Thoracic aorta (tissue), 2 donors: ENCODE data around the gene PXK. TPM values are rescaled to one million over a fixed set of nuclear protein-coding genes. Genes with fewer than 3 reads are reported as not detected.

Experiments used
- ATAC-seq: fragments of 150-250 bp; one replicate; pipeline ENCODE4 v1.8.0; 2017; ENCODE audit warnings: low read depth; ENCODE audit not compliant: insufficient number of reproducible peaks, low FRiP score
- DNase-seq: peaks from one replicate; pipeline ENCODE4 v3.0.0-alpha.2; 2020; ENCODE audit warnings: low spot score
- H3K27ac ChIP-seq, 2 donors: fragments of 200-600 bp; sonication (generic); 1 replicate in 1 of 2; 2 replicates in 1 of 2; pipeline ENCODE4 v1.5.1; 2016; ENCODE audit warnings: mild to moderate bottlenecking in 2 of 2, moderate library complexity in 2 of 2
- H3K27me3 ChIP-seq: fragments of 200-600 bp; sonication (generic); replicated peaks from 2 replicates; pipeline ENCODE4 v1.6.0; 2016; ENCODE audit warnings: mild to moderate bottlenecking; ENCODE audit not compliant: insufficient read depth
- H3K36me3 ChIP-seq: fragments of 200-600 bp; sonication (generic); one replicate; pipeline ENCODE4 v1.5.1; 2016
- H3K4me1 ChIP-seq, 2 donors: fragments of 200-600 bp; sonication (generic); 1 replicate in 1 of 2; 2 replicates in 1 of 2; pipeline versions ENCODE4 v1.5.1 to v1.6.0; 2016; ENCODE audit warnings: low read depth in 2 of 2, mild to moderate bottlenecking in 1 of 2; ENCODE audit not compliant: control insufficient read depth in 1 of 2
- H3K4me3 ChIP-seq: fragments of 200-600 bp; sonication (generic); 2 replicates; pipeline ENCODE4 v1.5.1; 2016; ENCODE audit warnings: mild to moderate bottlenecking
- H3K9me3 ChIP-seq: fragments of 200-600 bp; sonication (generic); 2 replicates; pipeline ENCODE4 v1.5.1; 2016
- total RNA-seq, 2 donors: library from RNA; depleted of rRNA; stranded (reverse); fragments of >200 nt; gene quantifications; one replicate each; pipeline versions ENCODE4 v1.1.0 to v1.2.3, GENCODE V29; 2016
- TF ChIP-seq, protein P1 (sequence below): fragments of 200-600 bp; sonication (generic); IDR thresholded peaks from one replicate; pipeline ENCODE4 v1.5.1; 2019; ENCODE audit warnings: antibody characterized with exemption

The PXK gene
- total RNA-seq, 2 donors from 2014 or later: 22.1 to 34.2 TPM

DNA sequence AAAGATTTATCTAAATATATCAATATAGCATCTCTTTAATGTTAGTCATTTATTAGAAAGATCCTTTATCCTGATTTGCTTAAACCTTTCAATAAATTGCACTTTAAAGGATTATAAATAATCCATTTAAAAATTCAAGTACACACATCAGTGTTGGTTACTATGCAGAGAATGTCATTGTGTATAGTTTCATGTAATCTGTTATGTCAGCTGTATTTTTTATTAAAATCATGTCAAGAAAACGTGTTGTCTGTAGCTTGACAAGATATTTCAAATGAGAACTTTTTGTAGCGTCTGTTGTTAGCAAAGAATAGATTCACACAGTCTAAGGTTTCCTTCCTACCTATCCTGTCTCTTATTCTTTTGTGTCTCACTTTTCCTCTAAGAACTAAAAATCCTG is 93.1 kb downstream of the PXK start:
- Histone ChIP-seq H3K27ac (no peak overlapping the region), H3K27me3 (no peaks in the 10 kb centered on the region), H3K36me3 (peaks cover 53% of the 10 kb centered on the region)

GRCh38 chr3:58427661-58428361 is 95.1 kb downstream of the PXK start:
- Histone ChIP-seq H3K27ac (no peak overlapping the region), H3K9me3 (no peaks in the 10 kb centered on the region), H3K27me3 (no peaks in the 10 kb centered on the region), H3K4me1 (peaks cover 6 to 14% of the 10 kb centered on the region in 2 donors), H3K4me3 (no peak overlapping the region), H3K36me3 (peaks cover 53% of the 10 kb centered on the region)
- no peak for ATAC-seq
- DNase-seq: no peak
- TF ChIP-seq, protein P1, sequence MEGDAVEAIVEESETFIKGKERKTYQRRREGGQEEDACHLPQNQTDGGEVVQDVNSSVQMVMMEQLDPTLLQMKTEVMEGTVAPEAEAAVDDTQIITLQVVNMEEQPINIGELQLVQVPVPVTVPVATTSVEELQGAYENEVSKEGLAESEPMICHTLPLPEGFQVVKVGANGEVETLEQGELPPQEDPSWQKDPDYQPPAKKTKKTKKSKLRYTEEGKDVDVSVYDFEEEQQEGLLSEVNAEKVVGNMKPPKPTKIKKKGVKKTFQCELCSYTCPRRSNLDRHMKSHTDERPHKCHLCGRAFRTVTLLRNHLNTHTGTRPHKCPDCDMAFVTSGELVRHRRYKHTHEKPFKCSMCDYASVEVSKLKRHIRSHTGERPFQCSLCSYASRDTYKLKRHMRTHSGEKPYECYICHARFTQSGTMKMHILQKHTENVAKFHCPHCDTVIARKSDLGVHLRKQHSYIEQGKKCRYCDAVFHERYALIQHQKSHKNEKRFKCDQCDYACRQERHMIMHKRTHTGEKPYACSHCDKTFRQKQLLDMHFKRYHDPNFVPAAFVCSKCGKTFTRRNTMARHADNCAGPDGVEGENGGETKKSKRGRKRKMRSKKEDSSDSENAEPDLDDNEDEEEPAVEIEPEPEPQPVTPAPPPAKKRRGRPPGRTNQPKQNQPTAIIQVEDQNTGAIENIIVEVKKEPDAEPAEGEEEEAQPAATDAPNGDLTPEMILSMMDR: no peak

More for the DNA sequence above, 93.1 kb downstream of the PXK start:
- DNase-seq (no peak), ATAC-seq (no peak)
- Histone ChIP-seq H3K4me3 (no peak overlapping the region), H3K9me3 (no peaks in the 10 kb centered on the region), H3K4me1 (no peaks in the 10 kb centered on the region)
- TF ChIP-seq, protein P1: no peak

- no peak overlapping the region for H3K4me3 ChIP-seq
- no peaks in the 10 kb centered on the region for H3K9me3 ChIP-seq
- H3K27me3 ChIP-seq: no peaks in the 10 kb centered on the region
- no peak for DNase-seq
- H3K27ac ChIP-seq: no peak overlapping the region
- ATAC-seq: no peak
- TF ChIP-seq, protein P1: no peak
- peaks cover 50% of the 10 kb centered on the region for H3K36me3 ChIP-seq
- H3K4me1 ChIP-seq: peaks cover 8 to 25% of the 10 kb centered on the region in 2 donors
Measured at GRCh38 chr3:58429657-58430056, 97.0 kb downstream of the PXK start.

- Histone ChIP-seq H3K36me3 (peaks cover 26% of the 10 kb centered on the region), H3K4me3 (peak overlapping the region; percentile 90), H3K9me3 (no peaks in the 10 kb centered on the region), H3K27ac (peak overlapping the region; percentile 82 to 86), H3K4me1 (peaks cover 8 to 33% of the 10 kb centered on the region in 2 donors), H3K27me3 (no peaks in the 10 kb centered on the region)
- no peak for DNase-seq
- TF ChIP-seq, protein P1: no peak
- ATAC-seq: no peak
Measured at GRCh38 chr3:58432905-58433304, 100.2 kb downstream of the PXK start.

- no peaks in the 10 kb centered on the region for H3K27me3 ChIP-seq
- H3K4me3 ChIP-seq: peak within 1 kb of the TSS; percentile 90
- ATAC-seq: peak; percentile 92
- peak within 1 kb of the TSS; percentile 82 to 86 for H3K27ac ChIP-seq
- no peaks in the 10 kb centered on the region for H3K9me3 ChIP-seq
- H3K36me3 ChIP-seq: peaks cover 19% of the 10 kb centered on the region
- TF ChIP-seq, protein P1: no peak
- peaks cover 8 to 33% of the 10 kb centered on the region in 2 donors for H3K4me1 ChIP-seq
- DNase-seq: peak; percentile 78
Measured at GRCh38 chr3:58433400-58434167, 100.9 kb downstream of the PXK start, which contains the start of gene PDHB. TSS of gene PDHB (minus strand) at chr3:58433832. CDS start at chr3:58433809, 23 bp downstream.
